ENCODE results near the gene NPHP1.
"Not testable (repeated sequence)": the region's sequence is repeated elsewhere in the genome, so short reads cannot be mapped to it uniquely, and the experiment has no call there.

DNA sequence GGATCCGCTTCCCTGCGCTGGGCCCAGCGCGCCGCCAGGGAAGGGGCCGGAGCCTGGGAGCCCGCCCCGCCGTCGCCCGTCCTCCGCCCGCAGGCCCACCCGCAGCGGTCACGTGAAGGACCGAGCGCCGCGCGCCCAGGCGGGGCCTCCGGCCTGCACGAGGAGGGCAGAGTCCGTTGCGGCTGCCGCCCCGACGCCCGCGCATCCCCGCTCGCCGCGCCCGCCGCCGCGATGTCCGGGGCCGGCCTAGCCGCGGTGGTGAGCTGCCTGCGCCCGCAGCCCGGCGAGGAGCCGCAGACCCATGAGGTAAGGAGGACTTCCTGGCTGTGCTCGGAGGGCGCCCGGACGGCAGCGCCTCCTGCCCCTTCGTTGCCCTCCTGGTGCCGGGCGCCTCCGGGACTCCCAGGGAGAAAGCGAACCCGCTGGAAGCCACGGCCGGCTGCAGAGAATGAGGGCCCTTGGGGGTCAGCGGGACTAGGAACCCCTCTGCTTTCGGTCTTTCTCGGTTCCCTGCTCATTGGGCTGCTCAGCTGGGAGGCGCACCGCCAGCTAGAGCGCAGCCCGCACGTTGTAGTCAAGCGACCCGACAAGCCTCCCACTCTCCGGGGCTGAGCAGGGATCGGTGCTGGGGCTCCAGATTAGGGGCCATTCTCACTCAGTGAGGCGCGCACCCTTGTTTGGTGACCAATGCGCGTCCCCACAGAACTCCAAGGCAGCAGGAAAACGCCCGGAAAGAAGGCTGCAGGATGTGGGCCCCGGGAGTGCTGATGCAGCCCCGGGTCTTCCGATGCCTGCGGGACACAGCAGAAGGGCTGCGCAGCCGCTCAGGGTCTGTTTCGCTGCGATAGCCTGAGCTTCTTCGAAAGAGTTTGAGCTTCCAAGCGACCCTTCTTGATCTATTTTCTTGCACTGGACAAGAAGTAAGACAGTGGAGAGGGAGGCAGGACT lies 40.9 kb upstream of the NPHP1 start:
- TF ChIP-seq, protein P1, sequence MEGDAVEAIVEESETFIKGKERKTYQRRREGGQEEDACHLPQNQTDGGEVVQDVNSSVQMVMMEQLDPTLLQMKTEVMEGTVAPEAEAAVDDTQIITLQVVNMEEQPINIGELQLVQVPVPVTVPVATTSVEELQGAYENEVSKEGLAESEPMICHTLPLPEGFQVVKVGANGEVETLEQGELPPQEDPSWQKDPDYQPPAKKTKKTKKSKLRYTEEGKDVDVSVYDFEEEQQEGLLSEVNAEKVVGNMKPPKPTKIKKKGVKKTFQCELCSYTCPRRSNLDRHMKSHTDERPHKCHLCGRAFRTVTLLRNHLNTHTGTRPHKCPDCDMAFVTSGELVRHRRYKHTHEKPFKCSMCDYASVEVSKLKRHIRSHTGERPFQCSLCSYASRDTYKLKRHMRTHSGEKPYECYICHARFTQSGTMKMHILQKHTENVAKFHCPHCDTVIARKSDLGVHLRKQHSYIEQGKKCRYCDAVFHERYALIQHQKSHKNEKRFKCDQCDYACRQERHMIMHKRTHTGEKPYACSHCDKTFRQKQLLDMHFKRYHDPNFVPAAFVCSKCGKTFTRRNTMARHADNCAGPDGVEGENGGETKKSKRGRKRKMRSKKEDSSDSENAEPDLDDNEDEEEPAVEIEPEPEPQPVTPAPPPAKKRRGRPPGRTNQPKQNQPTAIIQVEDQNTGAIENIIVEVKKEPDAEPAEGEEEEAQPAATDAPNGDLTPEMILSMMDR (IDR thresholded peaks at IDR 0.05; ENCODE audit: control extremely low read depth in 1 of 3, insufficient read depth in 1 of 3, low read depth in 1 of 3, low read length in 3 of 3): not testable (repeated sequence)
- not testable (repeated sequence) for TF ChIP-seq EGR1 (IDR thresholded peaks at IDR 0.05; ENCODE audit: borderline replicate concordance, low read depth, low read length)
